Panc1 (cell line): ENCODE results near the gene COQ6. TPM values are rescaled to one million over a fixed set of nuclear protein-coding genes. Genes with fewer than 3 reads are reported as not detected.

Source experiments
- ATAC-seq: fragments of 200-7000 bp; cut with Tn5 transposase; 2 replicates; pipeline ENCODE4 v1.9.1; 2020; ENCODE audit warnings: mild to moderate bottlenecking, moderate library complexity
- BruUV-seq: library from RNA; stranded (reverse); fragments of 400-500 nt; replicated peaks from 2 replicates; lab custom pipeline; 2021; lab: Mats Ljungman, UMichigan
- CTCF ChIA-PET: fragments of 300-600 bp; sonication (Branson Sonifier 250); formaldehyde crosslinking; loops from one replicate; lab custom pipeline; 2022; ENCODE audit warnings: antibody characterized with exemption; lab: Charles Lee
- POLR2A ChIA-PET: fragments of 300-600 bp; sonication (Branson Sonifier 250); formaldehyde crosslinking; loops from one replicate; lab custom pipeline; 2022; ENCODE audit warnings: antibody characterized with exemption; lab: Charles Lee
- DNase-seq: peaks from one replicate; pipeline ENCODE4 v3.0.0-alpha.2; 2010; ENCODE audit warnings: low read depth, low spot score
- H3K27ac ChIP-seq: 2 replicates; pipeline ENCODE4 v1.5.1; 2011; ENCODE audit warnings: mild to moderate bottlenecking, low read length, inconsistent platforms
- H3K27me3 ChIP-seq: fragments of 200-500 bp; sonication (Bioruptor generic); 2 replicates; pipeline ENCODE4 v1.6.0; 2014; ENCODE audit warnings: low read length, inconsistent platforms; ENCODE audit not compliant: control insufficient read depth, insufficient read depth
- H3K36me3 ChIP-seq: fragments of 200-500 bp; sonication (Bioruptor generic); 2 replicates; pipeline ENCODE4 v1.5.1; 2014; ENCODE audit warnings: inconsistent platforms, mild to moderate bottlenecking, low read length, moderate library complexity; ENCODE audit not compliant: control insufficient read depth, insufficient read depth
- H3K4me1 ChIP-seq: 2 replicates; pipeline ENCODE4 v1.5.1; 2011; ENCODE audit warnings: inconsistent platforms, mild to moderate bottlenecking, low read length, moderate library complexity; ENCODE audit not compliant: control insufficient read depth, insufficient read depth
- H3K4me3 ChIP-seq, 2 experiments: 2 replicates each; pipeline ENCODE4 v1.5.1; 2011 to 2012; ENCODE audit warnings: low read depth in 2 of 2, low read length in 2 of 2, mild to moderate bottlenecking in 2 of 2, inconsistent platforms in 1 of 2, moderate library complexity in 1 of 2
- H3K9me3 ChIP-seq: fragments of 200-500 bp; sonication (Bioruptor generic); 2 replicates; pipeline ENCODE4 v1.5.1; 2014; ENCODE audit warnings: low read depth, mild to moderate bottlenecking, inconsistent platforms, low read length, moderate library complexity; ENCODE audit not compliant: control insufficient read depth, insufficient read depth
- CTCF ChIP-seq: fragments of 450-650 bp; IDR thresholded peaks from 2 replicates; pipeline ENCODE4 v1.5.1; 2017; ENCODE audit warnings: mild to moderate bottlenecking
- POLR2AphosphoS5 ChIP-seq: IDR thresholded peaks from 2 replicates; pipeline ENCODE4 v1.6.1; 2012; ENCODE audit warnings: mild to moderate bottlenecking, low read depth, low read length, moderate library complexity
- SIN3A ChIP-seq: IDR thresholded peaks from 2 replicates; pipeline ENCODE4 v1.6.1; 2012; ENCODE audit warnings: low read depth, mild to moderate bottlenecking, low read length, moderate library complexity, borderline replicate concordance; ENCODE audit not compliant: insufficient read depth
- TCF7L2 ChIP-seq: IDR thresholded peaks from 2 replicates; pipeline ENCODE4 v1.6.1; 2011; ENCODE audit warnings: mild to moderate bottlenecking, low read depth, low read length, inconsistent platforms
- in situ Hi-C: cut with HindIII; loops from 2 replicates; pipeline ENCODE4 v1.10.0; 2016; ENCODE audit warnings: low sequenced_read_pairs, low pct_unique_long_range_greater_than_20kb
- intact Hi-C: fragments of 100-400 bp; cut with micrococcal nuclease; formaldehyde crosslinking; loops from one replicate; pipeline ENCODE4 v1.10.0; 2022; ENCODE audit not compliant: unreplicated experiment
- total RNA-seq: library from RNA; stranded (reverse); gene quantifications from one replicate; pipeline ENCODE4 v1.2.1, GENCODE V29; 2021; ENCODE audit not compliant: unreplicated experiment
- TF ChIP-seq, protein P1 (sequence below), 2 experiments: IDR thresholded peaks; 2 replicates each; pipeline ENCODE4 v1.6.1; 2011 to 2012; ENCODE audit warnings: low read depth in 2 of 2, control low read depth in 1 of 2, low read length in 1 of 2, mild to moderate bottlenecking in 1 of 2, moderate library complexity in 1 of 2; ENCODE audit not compliant: insufficient read depth in 1 of 2

COQ6 gene
- total RNA-seq, 1 experiment from 2014 or later: 18.5 TPM

DNA sequence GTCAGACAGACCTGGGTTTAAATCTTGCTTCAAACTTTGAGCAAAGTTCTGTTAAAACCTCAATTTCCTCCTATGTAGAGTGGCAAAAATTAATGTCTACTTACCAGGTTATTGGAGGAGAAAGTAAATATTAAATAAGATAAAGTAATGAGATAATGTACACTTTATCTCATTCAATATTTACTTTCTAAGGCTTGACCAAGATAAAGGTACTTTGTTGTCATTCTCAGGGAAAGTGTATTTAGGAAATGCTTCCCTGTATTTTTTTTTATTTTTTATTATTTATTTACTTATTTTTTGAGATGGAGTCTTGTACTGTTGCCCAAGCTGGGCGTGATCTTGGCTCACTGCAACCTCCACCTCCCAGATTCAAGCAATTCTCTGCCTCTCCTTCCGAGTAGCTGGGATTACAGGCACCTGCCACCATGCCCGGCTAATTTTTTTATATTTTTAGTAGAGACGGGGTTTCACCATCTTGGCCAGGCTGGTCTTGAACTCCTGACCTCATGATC is 4.9 kb upstream of the COQ6 start:
- no peak for TF ChIP-seq POLR2AphosphoS5
- TF ChIP-seq, protein P1, sequence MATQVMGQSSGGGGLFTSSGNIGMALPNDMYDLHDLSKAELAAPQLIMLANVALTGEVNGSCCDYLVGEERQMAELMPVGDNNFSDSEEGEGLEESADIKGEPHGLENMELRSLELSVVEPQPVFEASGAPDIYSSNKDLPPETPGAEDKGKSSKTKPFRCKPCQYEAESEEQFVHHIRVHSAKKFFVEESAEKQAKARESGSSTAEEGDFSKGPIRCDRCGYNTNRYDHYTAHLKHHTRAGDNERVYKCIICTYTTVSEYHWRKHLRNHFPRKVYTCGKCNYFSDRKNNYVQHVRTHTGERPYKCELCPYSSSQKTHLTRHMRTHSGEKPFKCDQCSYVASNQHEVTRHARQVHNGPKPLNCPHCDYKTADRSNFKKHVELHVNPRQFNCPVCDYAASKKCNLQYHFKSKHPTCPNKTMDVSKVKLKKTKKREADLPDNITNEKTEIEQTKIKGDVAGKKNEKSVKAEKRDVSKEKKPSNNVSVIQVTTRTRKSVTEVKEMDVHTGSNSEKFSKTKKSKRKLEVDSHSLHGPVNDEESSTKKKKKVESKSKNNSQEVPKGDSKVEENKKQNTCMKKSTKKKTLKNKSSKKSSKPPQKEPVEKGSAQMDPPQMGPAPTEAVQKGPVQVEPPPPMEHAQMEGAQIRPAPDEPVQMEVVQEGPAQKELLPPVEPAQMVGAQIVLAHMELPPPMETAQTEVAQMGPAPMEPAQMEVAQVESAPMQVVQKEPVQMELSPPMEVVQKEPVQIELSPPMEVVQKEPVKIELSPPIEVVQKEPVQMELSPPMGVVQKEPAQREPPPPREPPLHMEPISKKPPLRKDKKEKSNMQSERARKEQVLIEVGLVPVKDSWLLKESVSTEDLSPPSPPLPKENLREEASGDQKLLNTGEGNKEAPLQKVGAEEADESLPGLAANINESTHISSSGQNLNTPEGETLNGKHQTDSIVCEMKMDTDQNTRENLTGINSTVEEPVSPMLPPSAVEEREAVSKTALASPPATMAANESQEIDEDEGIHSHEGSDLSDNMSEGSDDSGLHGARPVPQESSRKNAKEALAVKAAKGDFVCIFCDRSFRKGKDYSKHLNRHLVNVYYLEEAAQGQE (IDR thresholded peaks at IDR 0.05; ENCODE audit: insufficient read depth in 1 of 2, low read depth in 2 of 2, low read length in 1 of 2): no peak
- TF ChIP-seq CTCF: no peak
- TF ChIP-seq SIN3A: no peak
- TF ChIP-seq TCF7L2: no peak
- no TSS peak for BruUV-seq

DNA sequence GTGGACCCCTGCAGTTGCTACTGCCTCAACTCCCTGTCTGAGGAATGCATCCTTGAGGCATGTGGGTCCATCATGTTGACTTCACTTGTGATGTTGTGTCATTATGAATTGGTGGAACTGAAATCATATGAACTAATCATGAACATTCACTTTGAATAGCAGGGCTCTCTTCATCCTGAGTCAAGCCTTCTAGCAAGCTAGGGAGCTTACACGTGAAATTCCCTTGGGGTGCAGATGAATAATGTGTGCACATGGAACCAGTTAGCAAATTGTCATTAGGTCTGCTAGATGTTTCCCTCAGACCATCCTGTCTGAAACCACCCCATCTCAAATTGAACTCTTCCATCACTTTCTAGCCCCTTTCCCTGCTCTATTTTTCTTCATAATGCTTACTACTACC is 3.6 kb downstream of the COQ6 start:
- no peaks in the 10 kb centered on the region for H3K9me3 ChIP-seq
- ChIA-PET POLR2A (interaction anchor here (0.5 kb wide), 1 partner anchor 64 kb away, joined by 5 read pairs; no protein-coding TSS in a partner anchor), CTCF (no interaction called here)
- intact Hi-C loops: no loop called here
- DNase-seq (no peak), ATAC-seq (no peak)
- no peaks in the 10 kb centered on the region for H3K4me1 ChIP-seq
- no peaks in the 10 kb centered on the region for H3K27me3 ChIP-seq
- peaks cover 3% of the 10 kb centered on the region for H3K36me3 ChIP-seq
- TSS peak; percentile 33 for BruUV-seq
- no peak overlapping the region for H3K27ac ChIP-seq
- no peak overlapping the region for H3K4me3 ChIP-seq
- in situ Hi-C loops: no loop called here
- TF ChIP-seq CTCF (no peak), POLR2AphosphoS5 (no peak)

More for the DNA sequence above, 4.9 kb upstream of the COQ6 start:
- DNase-seq (no peak), ATAC-seq (no peak)
- intact Hi-C loops (no loop called here), in situ Hi-C loops (no loop called here)
- Histone ChIP-seq H3K36me3 (no peaks in the 10 kb centered on the region), H3K4me3 (no peak overlapping the region), H3K27me3 (no peaks in the 10 kb centered on the region), H3K27ac (no peak overlapping the region), H3K9me3 (no peaks in the 10 kb centered on the region), H3K4me1 (no peaks in the 10 kb centered on the region)
- CTCF ChIA-PET: no interaction called here
- POLR2A ChIA-PET: no interaction called here
